HL-60/S4 (cell line): Measurements from ENCODE around the gene GPR37.

Experiments used
- in situ Hi-C: fragments of 300-500 bp; cut with MboI; formaldehyde crosslinking; loops from 2 replicates; pipeline ENCODE4 v1.14.3; 2022; ENCODE audit warnings: low sequenced_read_pairs

GPR37 gene

DNA sequence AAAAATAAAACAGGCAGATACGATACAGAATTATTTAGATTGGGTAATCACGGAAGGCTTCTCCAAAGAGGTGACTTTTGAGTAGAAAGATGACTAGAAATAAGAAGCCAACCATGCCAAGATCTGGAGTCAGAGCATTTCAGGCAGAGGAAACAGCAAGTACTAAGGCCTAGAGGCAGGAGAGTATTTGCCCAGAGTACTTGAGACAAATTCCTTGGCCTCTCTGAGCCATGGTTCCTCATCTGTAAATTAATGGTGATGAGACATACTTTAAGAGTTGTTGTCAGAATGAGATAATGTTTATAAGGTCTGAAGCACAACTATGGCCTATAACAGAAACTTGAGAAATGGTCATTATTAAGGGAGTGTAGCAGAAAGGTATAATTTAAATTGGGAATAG lies 15.8 kb upstream of the GPR37 start:
- in situ Hi-C loops, result no loop called here

DNA sequence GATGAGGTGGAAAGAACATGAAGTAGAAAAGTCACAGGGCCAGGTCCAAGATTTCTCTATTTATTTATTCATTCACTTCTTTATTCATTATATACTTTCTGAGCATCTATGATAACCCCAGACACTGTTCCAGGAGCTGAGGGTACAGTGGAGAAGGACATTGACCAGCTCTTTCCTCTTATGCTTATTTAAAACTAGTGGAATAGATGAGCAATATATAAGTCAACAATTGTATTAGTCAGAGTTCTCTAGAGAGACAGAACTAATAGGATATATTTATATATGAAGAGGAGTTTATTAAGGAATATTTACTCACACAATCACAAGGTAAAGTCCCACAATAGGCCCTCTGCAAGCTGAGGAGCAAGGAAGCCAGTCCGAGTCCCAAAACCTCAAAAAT lies 15.0 kb upstream of the GPR37 start:
- in situ Hi-C loops, result no loop called here

DNA sequence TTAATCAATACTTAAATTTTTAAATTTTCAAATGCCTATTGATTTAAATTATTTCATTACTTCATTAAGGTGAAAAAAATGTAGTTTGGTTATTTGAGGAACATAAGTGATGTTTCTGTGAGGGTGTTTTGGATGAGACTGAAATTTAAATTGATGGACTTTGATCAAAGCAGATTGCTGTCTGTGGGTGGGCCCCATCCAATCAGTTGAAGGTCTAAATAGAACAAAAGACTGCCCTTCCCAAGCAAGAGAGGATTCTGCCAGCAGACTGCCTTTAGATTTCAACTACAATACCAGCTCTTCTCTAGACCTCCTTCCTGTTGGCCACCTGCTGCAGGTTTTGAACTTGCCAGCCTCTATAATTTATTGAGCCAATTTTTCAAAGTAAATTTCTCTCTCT lies 14.5 kb upstream of the GPR37 start:
- in situ Hi-C loops, result no loop called here

DNA sequence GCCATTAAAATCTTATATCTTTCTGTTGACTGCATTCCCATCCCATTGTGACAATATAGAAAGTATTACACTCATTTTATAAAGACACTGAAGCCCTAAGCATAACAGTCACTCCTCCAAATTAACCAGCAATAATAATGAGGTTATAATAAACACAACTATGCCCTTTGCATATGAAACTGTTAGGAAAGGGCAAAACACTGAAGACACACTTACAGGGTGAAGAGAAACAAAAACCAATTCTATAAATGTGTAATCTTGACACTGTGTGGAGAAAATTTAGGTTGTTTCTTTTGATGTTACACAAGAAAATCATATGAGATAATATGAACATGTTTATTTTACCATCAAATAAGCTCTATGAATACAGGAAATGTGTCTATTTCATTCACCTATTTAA lies 14.0 kb upstream of the GPR37 start:
- in situ Hi-C loops, result no loop called here

DNA sequence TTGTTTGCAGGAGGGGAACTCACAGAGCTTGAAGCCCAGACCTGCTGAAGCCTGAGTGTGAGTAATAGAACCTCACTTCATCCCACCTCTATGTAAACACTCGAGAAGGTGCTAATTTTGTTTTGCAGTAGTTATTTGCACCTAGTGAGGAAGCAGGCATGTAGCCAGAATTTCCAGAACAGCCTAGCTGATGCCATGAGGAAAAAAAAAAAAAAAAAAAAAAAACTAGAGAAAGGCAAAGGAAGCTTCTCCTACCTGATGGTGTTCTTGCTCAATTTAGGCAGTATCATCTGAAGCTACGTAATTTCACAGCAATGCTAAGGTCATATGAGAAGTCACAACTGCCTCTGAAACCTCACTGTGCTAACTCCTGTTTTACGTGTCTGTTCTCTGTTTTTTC lies 13.6 kb upstream of the GPR37 start:
- in situ Hi-C loops, result no loop called here

DNA sequence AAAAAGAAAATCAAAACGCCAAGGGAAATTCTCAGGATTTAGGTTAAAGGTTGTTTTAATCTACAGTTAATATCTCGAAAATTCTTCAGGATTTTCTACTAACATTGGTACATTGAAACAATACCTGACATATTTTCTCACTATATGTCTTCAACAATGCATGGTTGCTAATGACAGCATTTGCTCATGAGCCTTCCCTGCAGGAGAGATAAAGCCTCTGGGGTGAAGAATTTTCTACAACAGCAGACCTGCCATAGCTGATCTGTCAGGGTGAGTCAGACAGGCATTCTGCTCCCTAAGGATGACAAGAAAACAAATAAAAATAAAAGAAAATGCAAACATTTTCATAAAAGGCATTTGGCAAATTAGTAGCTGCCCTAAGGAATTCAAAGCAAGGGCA lies 11.7 kb upstream of the GPR37 start:
- in situ Hi-C loops, result no loop called here

DNA sequence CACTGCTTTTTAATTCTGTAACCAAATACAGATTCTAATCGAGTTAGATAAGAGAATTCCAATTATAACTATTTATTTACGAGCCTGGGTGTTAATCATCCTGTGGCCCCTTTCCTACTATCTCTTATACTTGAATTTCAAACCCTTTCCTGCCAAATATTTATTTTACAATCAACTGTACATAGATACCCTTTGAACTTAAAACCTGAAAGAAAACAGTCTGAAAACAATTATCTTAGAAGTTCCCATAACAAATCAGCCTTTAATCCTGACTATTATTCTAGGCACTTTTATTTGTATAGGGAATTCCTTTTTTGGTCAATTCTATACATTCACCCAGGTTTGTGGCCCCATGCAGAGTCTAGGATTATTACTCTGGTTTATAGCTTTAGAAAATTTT lies 10.6 kb upstream of the GPR37 start:
- in situ Hi-C loops, result no loop called here

DNA sequence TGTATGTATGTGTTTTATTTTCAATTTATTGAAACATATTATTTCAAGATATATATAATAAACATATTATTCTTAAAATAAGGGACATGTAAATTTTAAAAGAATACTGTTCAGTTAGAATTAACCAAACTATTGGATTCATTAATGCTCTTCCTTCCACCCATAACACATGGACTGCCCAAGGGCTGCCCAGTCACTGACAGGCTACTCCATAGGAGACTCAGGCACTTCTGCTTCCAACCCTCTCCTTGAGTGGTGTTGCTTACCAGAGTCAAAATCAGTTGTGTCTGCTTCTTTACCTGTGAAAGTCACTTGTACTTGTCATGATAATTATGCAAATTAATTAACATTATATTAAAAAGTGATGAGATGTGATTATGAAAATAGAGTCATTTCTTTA lies 9.8 kb upstream of the GPR37 start:
- in situ Hi-C loops, result no loop called here

DNA sequence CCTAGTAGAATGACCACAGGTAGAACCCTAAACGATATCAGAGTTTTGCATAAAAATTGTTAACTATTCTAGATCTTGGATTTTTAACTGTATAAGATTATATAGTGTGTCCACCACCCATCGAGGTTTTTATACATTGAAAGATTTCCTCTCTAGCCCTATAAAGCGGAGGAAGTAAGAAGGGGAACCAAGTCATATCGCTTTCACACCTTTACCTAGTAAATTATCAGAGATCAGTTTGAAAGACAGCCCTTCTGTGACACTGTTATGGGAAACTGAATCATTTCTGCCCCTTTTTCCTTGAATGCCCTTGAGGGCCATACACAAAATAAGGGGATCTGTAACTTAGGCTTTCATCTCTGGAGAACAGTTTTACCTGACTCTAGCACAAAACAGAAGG lies 8.3 kb upstream of the GPR37 start:
- in situ Hi-C loops, result no loop called here

DNA sequence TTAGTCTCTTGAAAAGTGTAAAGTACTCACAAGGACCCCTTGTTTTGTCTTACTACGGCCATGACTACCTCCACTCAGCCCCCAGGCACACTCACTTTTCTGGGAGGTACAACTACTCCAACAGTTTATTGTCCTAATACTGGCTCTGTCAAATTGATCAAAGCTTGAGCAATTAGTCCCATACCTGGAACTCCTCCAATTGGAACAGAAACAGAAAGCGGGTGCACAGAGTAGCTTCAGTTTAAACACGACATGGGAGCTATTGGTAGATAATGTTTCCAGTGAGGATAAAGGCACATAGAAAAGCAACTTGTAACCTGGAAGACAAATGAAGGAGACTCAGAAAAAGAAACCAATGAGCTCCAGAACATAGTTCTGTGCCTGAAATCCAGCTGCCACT lies 7.7 kb upstream of the GPR37 start:
- in situ Hi-C loops, result no loop called here

DNA sequence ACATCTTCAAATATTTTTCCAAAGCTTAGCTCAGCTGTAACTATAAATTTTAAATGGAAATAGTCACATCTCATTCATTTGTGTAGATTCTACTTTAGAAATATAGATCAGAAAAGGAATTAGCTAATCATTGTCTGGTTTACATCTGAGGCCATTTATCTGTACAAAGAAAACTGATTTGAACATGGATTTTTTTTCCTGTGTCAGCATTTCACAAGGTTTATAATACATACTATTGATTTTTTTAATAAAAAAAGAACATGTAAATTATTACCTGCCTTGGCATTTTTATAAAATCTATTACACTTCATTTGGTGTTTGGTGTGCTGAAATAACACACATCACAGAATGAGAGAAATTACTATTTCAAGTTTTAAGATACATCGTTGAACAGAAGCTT lies 3.5 kb upstream of the GPR37 start:
- in situ Hi-C loops, result no loop called here

DNA sequence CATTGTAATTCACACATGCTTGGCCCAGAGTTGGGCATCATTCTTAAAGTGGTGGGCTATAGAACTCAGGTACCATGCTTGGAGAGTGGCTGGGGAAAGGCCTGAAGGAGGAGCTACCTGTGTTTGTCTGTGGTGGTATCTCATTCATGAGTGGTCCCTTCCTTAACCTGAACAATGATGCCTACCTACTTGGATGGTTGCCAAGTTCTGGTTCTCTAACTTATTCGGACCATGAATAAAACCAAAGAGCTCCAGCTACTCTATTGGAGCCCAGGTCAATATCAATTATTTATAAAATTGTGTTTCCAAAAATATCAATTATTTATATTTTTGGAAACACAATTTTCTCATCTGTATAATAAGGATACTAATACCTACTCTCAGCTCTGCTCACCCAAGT lies 2.9 kb upstream of the GPR37 start:
- in situ Hi-C loops, result no loop called here

DNA sequence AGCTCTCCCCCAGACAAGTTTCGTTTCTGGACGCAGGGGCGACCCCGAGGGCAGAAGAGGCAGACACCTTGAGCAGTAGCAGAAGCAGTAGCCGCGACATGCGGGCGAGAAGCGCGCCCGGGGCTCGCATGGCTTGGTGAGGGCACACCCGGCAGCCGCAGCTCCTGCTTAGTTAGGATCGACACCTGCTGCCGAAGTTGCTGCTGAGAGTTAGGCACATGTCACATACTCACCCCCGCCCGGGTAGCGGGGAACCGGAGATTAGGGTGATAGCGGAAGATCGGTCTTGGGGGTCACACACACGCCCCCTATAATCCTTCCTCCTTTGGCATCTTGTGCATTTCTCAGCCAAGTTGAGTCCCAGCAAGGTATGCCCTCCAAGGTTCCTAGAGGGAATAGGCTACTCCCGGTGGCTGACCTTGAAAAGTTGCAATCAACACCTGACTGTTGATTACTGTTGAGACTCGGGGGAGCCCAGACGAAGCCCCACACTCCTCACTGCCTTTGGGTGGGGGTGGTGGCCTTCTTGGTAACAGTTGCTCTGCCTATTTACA lies 668 bp downstream of the GPR37 start:
- in situ Hi-C loops, result no loop called here

DNA sequence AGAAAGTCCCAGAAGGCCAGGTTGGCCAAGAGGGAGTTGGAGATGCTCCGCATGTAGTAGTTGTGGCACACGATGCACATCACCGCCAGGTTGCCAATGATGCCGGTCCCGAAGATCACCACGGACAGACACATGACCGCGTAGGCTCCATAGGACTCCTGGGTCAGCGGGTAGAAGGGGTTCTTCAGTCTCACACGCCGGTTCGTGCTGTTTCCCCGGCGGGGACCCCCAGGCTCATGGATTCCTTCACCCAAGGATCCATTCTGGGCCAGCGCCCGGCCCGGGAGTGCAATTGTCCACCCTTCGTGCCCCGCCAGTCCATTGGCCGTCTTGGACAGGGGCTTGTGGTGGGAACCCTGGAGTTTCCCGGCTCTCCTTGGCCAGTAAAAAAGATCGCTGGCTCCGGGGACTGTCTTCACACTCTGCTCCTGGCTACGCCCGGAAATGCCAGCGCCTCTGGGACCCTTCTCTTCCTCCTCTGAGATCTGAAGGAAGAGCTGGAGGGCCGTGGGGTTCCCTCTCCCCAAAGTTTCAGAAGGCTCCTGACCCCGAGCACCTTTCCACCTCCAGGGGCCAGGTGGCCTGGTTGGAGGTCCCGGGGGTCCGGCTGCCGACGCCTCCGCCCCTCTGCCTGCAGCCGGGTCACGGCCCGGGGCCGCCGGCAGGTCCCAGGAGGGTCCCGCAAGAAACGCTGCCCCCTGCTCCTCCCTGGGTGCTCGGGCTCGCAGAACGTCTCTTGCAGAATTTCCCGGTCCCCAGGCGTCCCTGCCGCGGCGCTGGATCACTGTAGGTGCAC lies 1.3 kb downstream of the GPR37 start:
- in situ Hi-C loops, result no loop called here

DNA sequence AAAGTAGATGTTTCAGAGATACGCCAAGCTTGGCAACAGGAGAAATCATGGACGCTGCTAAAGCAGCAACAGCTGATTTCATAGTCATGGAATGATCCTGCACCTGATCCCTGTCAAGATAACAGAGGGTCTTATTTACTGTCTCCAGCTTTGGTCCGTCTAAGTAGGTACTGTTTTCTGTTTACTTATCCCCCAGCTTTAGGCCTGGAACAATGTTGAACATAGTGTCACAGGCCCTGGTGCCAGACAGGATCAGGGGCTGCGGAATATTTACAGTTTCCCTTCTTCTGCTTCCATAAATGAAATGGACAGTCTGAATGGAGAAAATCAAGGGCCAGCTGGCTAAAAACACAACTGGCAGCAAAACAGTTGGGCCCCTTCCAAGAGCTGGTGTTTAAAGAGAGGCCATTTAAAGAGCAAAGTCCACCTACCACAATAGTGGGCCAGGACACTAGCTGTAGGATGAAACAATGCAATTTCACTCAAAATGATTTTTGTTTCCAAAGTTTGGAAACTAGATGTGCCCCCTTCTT lies 2.9 kb downstream of the GPR37 start:
- in situ Hi-C loops, result no loop called here

DNA sequence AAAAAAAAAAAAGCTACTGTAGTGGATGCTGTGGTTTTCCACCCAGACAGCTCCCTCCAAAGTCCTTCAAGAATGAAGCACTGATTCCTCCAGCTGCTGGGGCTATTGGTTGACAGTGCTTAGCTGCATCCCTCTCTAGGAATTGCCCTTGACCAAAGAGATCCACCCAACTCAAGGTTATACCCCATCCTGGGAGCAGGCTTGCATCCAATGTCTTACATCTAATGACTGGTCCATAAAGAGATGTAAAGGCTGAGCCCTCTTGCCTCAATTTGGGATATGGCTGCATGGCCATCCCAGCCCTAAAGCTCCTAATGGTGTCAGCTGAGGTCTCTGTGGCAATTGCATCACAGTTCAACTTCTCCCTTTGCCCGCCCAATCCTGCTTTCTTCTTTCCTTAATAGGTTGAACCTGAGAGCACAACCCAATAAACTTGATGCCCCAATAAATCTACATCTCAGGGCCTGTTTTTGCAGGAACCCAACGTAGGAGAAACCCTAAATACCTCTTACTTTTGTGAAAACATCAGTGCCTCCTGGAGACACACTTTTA lies 4.4 kb downstream of the GPR37 start:
- in situ Hi-C loops, result no loop called here

DNA sequence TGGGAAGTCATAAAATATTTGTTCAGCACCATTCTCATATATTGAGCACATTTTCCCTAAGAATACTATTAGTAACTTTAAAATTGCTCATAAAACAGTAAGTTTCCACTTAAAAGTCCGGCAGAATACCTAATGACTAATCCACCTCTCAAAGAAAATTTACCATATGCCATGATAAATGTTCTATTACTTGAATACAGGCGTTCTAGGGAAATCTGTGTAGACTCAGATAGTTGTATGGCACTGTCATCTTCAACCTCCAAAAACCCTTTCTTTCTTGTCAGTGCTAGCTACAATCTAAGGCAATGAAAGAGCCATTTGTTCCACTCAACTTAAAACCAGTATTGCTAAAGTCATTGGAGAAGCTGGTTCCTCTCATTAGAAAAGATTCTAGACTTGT lies 7.3 kb downstream of the GPR37 start:
- in situ Hi-C loops, result no loop called here

DNA sequence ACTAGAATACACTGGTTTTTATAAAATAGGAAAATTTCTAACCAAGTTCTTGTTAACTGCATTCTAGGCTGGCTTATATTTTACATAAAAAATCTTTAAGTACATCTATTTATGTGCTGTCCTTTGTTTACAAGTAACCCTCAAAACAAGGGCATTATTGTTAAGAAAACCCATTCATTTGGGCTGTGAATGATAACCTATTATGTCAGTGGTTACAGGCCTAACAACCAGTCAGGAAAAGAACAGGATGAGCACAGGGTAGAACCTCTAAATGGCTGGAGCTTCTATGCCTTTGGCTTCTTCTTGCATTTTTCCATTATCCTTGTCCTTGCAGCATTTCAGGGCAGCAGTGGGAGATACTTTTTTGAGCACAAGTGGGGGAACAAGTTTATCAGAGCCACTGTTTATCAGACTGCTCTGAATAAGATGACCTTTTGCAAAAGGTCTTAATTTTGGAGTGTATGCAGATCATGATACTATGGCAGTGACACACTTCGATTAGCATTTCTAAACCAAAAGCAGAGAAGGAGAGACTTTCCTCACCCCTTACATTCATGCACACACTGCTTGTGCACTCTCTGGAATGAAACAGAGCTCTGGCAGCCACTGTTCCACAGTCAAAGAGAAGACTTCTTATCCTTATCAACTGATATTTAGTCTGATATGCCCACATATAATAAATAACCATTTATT lies 10.9 kb downstream of the GPR37 start:
- in situ Hi-C loops, result no loop called here

DNA sequence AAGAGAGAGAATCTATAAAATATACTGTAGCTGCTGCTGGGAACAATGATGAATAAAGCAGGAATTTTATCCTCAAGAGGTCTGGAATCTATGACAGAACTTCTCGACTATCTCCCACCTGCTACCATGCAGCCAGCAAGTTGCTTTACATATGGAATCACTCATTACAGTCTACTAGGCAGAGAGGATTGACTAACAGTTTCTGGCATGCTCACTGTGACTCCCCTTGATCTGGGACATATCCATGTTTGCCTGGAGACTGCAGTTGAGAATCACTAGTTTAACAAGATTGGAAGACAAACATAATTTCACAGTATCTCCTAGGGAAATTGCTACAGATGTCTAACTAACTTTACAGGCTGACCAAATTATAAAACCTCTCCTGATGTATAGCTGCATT lies 13.3 kb downstream of the GPR37 start:
- in situ Hi-C loops, result no loop called here

DNA sequence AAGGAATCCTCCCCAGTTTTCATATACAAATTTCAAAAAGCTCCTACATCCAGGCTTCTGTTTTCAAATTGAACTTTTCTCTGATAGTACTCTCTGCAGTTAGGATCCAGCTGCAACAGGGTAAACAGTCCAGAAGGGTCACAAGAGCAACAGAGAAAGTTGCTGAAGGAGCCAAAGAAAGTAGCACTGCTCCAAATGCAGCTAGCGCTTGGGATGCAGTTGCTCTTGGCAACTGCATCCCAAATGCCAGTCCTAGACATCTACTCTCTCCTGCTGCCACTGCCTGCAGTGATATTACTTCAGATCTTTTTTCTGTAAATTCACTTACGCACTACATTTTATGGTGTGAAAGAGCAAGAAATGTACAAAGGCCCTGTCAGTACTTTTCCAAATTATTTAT lies 14.6 kb downstream of the GPR37 start:
- in situ Hi-C loops, result no loop called here

DNA sequence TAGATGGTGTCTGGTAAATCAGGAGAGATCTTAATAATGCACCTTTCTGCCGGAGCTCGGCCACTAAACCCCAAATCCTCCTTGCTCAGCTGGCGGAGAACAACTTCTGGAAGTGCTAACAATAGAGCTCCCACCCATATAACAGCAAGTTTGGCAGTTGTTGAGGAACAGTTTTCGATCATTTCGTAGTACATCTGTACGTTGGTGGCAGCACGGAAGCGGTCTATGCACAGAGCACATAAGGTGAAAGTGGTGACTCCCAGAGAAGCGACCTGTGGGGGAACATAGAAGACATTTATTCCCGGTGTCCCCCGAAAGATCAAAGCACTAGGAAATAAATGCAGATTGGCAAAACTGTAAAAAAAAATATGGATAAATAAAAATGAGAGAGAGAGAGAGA lies 18.5 kb downstream of the GPR37 start:
- in situ Hi-C loops, result no loop called here

DNA sequence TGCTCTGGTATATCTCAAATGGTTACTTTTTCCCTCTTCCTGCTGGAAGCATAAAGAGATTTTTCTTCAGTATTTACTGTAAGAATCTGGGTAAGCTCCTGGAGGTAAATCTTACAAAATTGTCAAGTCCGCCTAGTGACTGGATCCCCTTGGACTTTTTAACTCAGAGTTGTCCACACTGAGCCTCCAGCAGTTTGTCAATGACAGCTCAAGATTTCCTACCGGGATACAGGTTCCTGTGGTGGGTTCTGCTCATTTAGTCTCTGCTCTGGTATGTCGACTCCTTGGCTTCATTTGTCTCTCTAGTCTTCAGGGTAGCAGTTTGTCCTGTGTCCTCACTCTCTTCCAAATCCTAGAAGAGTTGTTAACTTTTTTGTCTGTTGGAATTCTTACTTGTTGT lies 27.0 kb downstream of the GPR37 start:
- in situ Hi-C loops, result no loop called here
